GM12891 (cell line): ENCODE measurements around the gene SIPA1L3.

ENCODE experiments used
- DNase-seq: peaks from one replicate; pipeline ENCODE4 v3.0.0; 2011; ENCODE audit warnings: low spot score; ENCODE audit not compliant: insufficient read length
- FAIRE-seq: peaks from 2 replicates; lab custom pipeline; 2011; peaks lifted over from hg19 to GRCh38; lab: Jason Lieb, UNC
- PAX5 ChIP-seq: IDR thresholded peaks from 2 replicates; pipeline ENCODE4 v1.6.1; 2011; ENCODE audit warnings: low read length, moderate library complexity, mild to moderate bottlenecking; ENCODE audit not compliant: insufficient read depth, severe bottlenecking
- POLR2A ChIP-seq: IDR thresholded peaks from 2 replicates; pipeline ENCODE4 v1.6.1; 2011; ENCODE audit warnings: low read depth, low read length, control low read depth
- POLR2AphosphoS5 ChIP-seq: IDR thresholded peaks from 2 replicates; pipeline ENCODE4 v1.6.1; 2011; ENCODE audit warnings: low read depth, low read length, control low read depth
- POU2F2 ChIP-seq: IDR thresholded peaks from 2 replicates; pipeline ENCODE4 v1.6.1; 2011; ENCODE audit warnings: low read depth, mild to moderate bottlenecking, control low read depth, low read length, moderate library complexity
- SPI1 ChIP-seq: IDR thresholded peaks from 2 replicates; pipeline ENCODE4 v1.6.1; 2011; ENCODE audit warnings: low read depth, low read length, control low read depth
- TAF1 ChIP-seq: IDR thresholded peaks from 2 replicates; pipeline ENCODE4 v1.6.1; 2011; ENCODE audit warnings: low read depth, low read length, control low read depth

SIPA1L3 gene

DNA sequence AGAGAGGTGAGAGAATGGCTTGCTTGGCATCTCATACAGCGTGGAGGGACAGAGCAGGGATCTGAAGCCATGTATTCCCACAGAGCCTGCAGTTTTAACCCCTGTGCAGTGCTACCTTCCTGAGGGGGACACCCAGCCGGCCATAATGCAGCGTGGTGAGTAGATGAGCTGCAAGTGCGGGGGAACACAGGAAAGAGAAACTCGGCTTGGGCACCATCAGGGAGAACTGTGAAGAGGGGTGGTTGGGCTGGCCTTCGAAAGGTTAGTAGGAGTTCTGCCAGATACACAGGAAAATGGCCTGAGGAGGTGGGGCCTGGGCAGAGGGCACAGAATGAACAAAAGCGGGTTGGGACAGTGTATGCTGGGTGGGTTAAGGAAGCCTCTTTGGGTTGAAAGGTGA is 88.3 kb downstream of the SIPA1L3 start:
- TF ChIP-seq POLR2AphosphoS5: no peak
- TF ChIP-seq TAF1: no peak
- no peak for TF ChIP-seq SPI1
- DNase-seq (no peak), FAIRE-seq (no peak)

GRCh38 chr19:37997911-37998344 is 90.9 kb downstream of the SIPA1L3 start:
- no peak for DNase-seq
- no peak for FAIRE-seq
- TF ChIP-seq SPI1 (no peak), POU2F2 (no peak), POLR2A (no peak), TAF1 (no peak)

DNA sequence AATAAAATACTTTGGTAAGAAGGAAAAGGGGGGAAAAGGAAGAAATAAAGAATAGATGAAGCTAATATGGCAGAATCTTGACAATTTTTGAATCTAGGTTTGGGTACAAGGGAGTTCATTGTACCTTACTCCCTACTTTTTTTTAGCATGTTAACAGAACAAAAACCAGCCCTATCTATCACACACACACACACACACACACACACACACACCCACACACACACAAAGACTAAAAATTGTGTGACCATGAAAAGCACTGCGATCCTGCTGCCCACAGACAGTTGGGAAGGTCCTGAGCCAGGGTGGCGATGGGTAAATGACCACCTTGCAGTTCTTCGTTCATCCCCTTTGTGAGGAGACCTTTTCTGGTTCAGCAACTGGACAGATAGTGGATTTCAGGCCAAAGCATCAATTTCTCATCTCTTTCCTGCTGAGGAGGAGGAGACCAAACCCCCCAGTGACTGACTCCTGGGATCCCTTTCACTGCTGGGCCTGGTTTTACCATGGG is 91.8 kb downstream of the SIPA1L3 start:
- DNase-seq: no peak
- TF ChIP-seq SPI1 (no peak), POU2F2 (no peak)
- no peak for FAIRE-seq

DNA sequence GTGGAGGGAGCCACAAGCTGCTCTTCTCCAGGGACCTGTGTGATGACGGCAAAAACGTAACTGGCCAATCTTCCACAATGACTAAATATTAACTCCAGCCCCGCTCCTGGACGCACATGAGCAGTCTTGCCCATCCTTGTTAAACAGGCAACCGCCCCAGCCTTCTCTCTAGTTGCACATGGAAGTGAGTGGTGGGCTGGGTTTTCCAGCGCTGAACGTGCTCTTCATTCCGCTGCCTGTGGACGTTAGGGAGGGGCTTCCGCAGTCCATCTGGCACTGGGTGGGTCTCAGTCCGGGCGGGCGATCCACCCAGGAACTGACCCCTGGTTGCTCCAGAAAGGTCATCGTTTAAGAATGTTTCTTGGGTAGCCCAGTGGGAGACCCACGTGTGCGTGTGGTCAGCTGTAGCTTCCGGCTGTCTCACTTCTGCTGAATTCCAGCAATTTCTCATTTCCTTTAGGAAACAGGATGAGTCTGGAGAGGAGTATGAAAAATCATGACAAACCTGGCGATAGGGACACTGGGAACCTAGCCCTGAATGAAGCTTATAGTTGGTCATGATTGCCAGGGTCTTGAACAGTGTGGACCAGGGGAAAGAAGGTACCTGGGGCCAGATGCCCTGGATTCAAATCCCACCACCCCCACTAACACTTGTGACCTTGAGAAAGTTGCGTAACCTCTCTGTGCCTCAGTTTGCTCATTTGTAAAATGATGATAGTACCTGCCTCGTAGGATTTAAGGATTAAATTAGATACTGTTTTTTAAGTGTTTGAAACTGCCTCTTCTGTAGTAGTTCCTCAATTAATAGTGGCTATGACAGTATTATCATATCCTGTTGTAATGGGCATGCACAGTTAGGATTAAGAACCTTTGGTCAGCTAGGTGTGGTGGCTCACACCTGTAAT is 92.6 kb downstream of the SIPA1L3 start:
- peak; percentile 31 for FAIRE-seq
- no peak for TF ChIP-seq POLR2A
- TF ChIP-seq SPI1: no peak
- TF ChIP-seq POU2F2: no peak
- TF ChIP-seq POLR2AphosphoS5: no peak
- no peak for TF ChIP-seq TAF1
- no peak for TF ChIP-seq PAX5
- DNase-seq: no peak

DNA sequence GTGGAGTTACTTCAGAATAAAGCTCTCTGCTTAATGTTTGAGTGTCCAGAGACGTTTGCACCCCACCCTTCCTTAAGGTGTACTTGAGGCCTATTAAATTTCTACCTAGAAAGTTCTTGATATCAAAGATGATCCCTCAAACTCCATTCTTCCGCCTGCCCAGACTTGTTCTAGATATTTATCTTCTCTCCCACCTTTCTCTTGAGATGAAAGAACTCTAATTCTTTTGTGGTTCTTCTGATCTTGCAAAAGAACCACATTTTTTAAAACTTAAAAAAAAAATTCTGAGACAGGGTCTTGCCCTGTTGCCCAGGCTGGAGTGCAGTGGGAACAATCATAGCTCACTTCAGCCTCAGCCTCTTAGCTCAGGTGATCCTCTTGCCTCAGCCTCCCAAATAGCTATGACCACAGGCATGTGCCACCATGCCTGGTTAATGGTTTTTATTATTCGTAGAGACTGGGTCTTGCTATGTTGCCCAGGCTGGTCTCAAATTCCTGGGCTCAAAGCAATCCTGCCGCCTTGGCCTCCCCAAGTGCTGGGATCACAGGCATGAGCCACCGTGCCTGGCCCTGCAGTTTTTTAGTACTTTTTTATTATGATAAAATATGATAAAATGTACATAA is 94.3 kb downstream of the SIPA1L3 start:
- FAIRE-seq (no peak), DNase-seq (no peak)
- TF ChIP-seq SPI1 (no peak), POU2F2 (no peak), POLR2A (no peak)

DNA sequence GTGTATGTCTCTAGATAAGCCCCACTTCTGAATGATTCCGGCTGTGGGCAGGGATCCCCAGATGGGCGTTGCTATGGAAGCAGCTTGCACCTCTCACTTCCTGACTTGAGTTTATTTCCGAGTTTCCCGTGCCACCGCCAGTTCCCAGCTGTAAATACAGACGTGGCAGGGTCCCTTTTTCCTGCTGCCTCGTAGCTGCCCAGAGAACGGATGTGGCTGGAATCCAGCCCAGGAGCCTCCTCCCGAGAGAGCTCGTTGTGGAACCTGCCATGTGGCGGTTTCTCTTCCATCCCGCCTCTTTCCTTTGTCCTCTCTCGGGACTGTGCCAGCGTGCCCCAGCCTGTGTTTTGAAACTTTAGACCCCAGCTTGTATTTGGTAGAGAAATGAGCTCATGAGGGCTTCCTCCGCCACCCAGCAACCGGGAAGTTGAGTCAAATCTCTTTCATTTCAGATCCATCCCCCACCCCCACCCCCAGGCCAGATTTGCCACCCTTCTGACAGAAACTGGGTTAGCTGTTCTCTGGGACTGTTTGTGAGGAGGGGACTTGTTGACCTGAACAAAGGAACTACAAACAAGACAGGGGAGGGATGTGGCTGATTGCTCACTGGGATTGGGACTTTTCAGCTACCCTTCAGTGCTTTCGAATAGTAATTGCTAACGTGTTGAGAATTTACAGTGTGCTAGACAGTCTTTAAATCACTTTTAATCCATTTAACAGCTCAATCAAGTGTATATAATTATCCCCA is 96.6 kb downstream of the SIPA1L3 start:
- TF ChIP-seq TAF1: no peak
- no peak for TF ChIP-seq POLR2A
- TF ChIP-seq PAX5: no peak
- TF ChIP-seq SPI1: peak; percentile 33; the same call in 1 of the 2 replicates
- TF ChIP-seq POLR2AphosphoS5: no peak
- no peak for TF ChIP-seq POU2F2
- no peak for DNase-seq
- FAIRE-seq: peak; percentile 89

- no peak for FAIRE-seq
- TF ChIP-seq TAF1 (no peak), SPI1 (no peak), PAX5 (no peak), POLR2A (no peak), POU2F2 (no peak), POLR2AphosphoS5 (no peak)
- no peak for DNase-seq
Observed at GRCh38 chr19:38004186-38004520, 97.1 kb downstream of the SIPA1L3 start.

- peak; percentile 54 for DNase-seq
- peak; percentile 94 for FAIRE-seq
- peak; percentile 54; the same call in 1 of the 2 replicates for TF ChIP-seq TAF1
- TF ChIP-seq POLR2A: peak; percentile 71; the same call in 1 of the 2 replicates
- TF ChIP-seq PAX5: no peak
- TF ChIP-seq POLR2AphosphoS5: peak; percentile 57
- no peak for TF ChIP-seq SPI1
Observed at GRCh38 chr19:38004521-38005223, 97.7 kb downstream of the SIPA1L3 start.

DNA sequence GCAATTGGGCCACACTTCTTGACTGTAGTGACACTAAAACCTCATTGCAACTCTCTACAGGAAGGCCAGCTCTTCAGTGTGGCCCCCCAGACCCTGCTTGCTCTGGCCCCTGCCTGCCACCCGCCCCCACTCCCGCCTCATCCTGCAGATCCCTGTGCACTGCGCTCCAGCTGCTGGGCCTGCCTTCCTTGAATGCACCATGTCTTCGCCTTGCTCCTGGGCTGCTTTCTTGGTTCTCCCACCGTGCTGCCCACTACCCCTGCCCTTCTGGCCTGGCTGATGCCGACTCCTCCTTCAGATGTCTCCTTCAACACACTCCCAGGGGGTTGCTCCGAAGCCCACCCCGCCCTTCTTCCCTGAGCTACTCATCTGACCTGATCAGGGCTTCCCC is 98.2 kb downstream of the SIPA1L3 start:
- FAIRE-seq: no peak
- TF ChIP-seq POU2F2 (no peak), POLR2AphosphoS5 (no peak), POLR2A (no peak), SPI1 (no peak), PAX5 (no peak), TAF1 (no peak)

More for the DNA sequence above, 98.2 kb downstream of the SIPA1L3 start:
- no peak for DNase-seq
